Heart left ventricle (tissue), 16 donors: ENCODE measurements around the gene ABCB9. TPM values are rescaled to one million over a fixed set of nuclear protein-coding genes. Genes with fewer than 3 reads are reported as not detected.

Experiments
- ATAC-seq, 4 donors: fragments of 200-7000 bp; cut with Tn5 transposase; one replicate each; pipeline ENCODE4 v1.9.1; 2020 to 2022; ENCODE audit warnings: moderate library complexity in 4 of 4, mild to moderate bottlenecking in 3 of 4, moderate number of reproducible peaks in 1 of 4
- DNase-seq, 5 donors: peaks; one replicate each; pipeline ENCODE4 v3.0.0-alpha.2; 2020
- H3K27ac ChIP-seq, 12 donors: fragments of 200-600 bp; sonication (generic) in 4 of 12; one replicate each; pipeline versions ENCODE4 v1.5.0 to v1.8.0; 2016 to 2022; ENCODE audit warnings: mild to moderate bottlenecking in 2 of 12
- H3K27me3 ChIP-seq, 9 donors: fragments of 200-600 bp; sonication (generic) in 2 of 9; one replicate each; pipeline versions ENCODE4 v1.5.1 to v1.8.0; 2016 to 2022; ENCODE audit warnings: mild to moderate bottlenecking in 3 of 9
- H3K36me3 ChIP-seq, 9 donors: fragments of 200-600 bp; sonication (generic) in 2 of 9; one replicate each; pipeline versions ENCODE4 v1.5.0 to v1.8.0; 2018 to 2022; ENCODE audit warnings: mild to moderate bottlenecking in 2 of 9
- H3K4me1 ChIP-seq, 12 donors: fragments of 200-600 bp; sonication (generic) in 4 of 12; one replicate each; pipeline versions ENCODE4 v1.5.0 to v1.8.0; 2016 to 2022; ENCODE audit warnings: mild to moderate bottlenecking in 3 of 12
- H3K4me3 ChIP-seq, 12 donors: fragments of 200-600 bp; sonication (generic) in 4 of 12; one replicate each; pipeline versions ENCODE4 v1.5.0 to v1.8.0; 2017 to 2022; ENCODE audit warnings: mild to moderate bottlenecking in 9 of 12, moderate library complexity in 4 of 12
- H3K9me3 ChIP-seq, 12 donors: fragments of 200-600 bp; sonication (generic) in 4 of 12; one replicate each; pipeline versions ENCODE4 v1.5.0 to v1.8.0; 2016 to 2022; ENCODE audit warnings: mild to moderate bottlenecking in 1 of 12
- POLR2A ChIP-seq, 2 donors: fragments of 450-650 bp; IDR thresholded peaks; one replicate each; pipeline ENCODE4 v1.6.1; 2017; ENCODE audit warnings: antibody characterized with exemption in 2 of 2, mild to moderate bottlenecking in 2 of 2, moderate library complexity in 2 of 2
- whole genome bisulfite sequencing, 4 donors: extraction: QIAGEN DNeasy Blood & Tissue Kit in 2 of 4; methylation state at CpG; one replicate each; pipeline versions ENCODE4 v1.1.5 to v1.1.7; 2013 to 2018; 5-methylcytosine and 5-hydroxymethylcytosine counted together
- intact Hi-C, 10 donors: fragments of 100-400 bp; cut with DNase I; formaldehyde crosslinking; loops; one replicate each; pipeline versions ENCODE4 v1.11.1 to v1.14.2; 2022
- polyA plus RNA-seq, 2 donors: library from polyadenylated mRNA; stranded (reverse); fragments of 200-250 nt; gene quantifications; one replicate each; pipeline ENCODE4 v1.2.3, GENCODE V29; 2013
- total RNA-seq, 9 donors: library from RNA; depleted of rRNA in 2 of 9; stranded (reverse); fragments of >200 nt in 2 of 9; fragmentation: NEBNext Ultra II Directional in 3 of 9; extraction: Animal tissue kit (Norgen Biotek cat#: 25700) in 3 of 9; gene quantifications; one replicate each; pipeline versions ENCODE4 v1.1.0 to v1.2.4, GENCODE V29; 2016 to 2023
- TF ChIP-seq, protein P1 (sequence below), 12 donors: fragments of 200-600 bp; sonication (generic) in 4 of 12; IDR thresholded peaks; one replicate each; pipeline versions ENCODE4 v1.5.0 to v1.8.0; 2018 to 2022; ENCODE audit warnings: antibody characterized with exemption in 12 of 12, mild to moderate bottlenecking in 5 of 12
- donor health status: ischemic (EF 13 %, LVEDD 7.1; RV severe dilation, severe dysfunction).
- donor health status: healthy with polysubstance abuse.
- donor health status: DM: no; HTN: yes; CAD: no.
- donor health status: DM: no; HTN: no; CAD: no.
- donor health status: ischemic (EF 25% LVEDD 6.9; RV normal size, moderate dysfunction).
- donor health status: ischemic (EF 25% LVEDD 5.7; RV mildly dilated, moderate dysfunction).
- donor health status: healthy.
- donor health status: DM: yes; HTN: yes; CAD: no.
- donor health status: ischemic (EF 35%, LVEDD 5.7; RV mildly dilated, moderate dysfunction).
- donor health status: nonischemic (EF 11% LVEDD 7.7; RV severe dilation, severe dysfunction).
- donor health status: DM: yes; HTN: yes; CAD: no.
- donor health status: PGD.
- donor health status: ischemic (EF 29% LVEDD 5.4; RV normal size, mild dysfunction).
- donor health status: nonischemic (EF 23%, LVEDD 6.1; RV moderate dilation, normal function).

The ABCB9 gene
- total and polyA plus RNA-seq, 11 donors = 3.1 to 8.6 (median 4.6) TPM

DNA sequence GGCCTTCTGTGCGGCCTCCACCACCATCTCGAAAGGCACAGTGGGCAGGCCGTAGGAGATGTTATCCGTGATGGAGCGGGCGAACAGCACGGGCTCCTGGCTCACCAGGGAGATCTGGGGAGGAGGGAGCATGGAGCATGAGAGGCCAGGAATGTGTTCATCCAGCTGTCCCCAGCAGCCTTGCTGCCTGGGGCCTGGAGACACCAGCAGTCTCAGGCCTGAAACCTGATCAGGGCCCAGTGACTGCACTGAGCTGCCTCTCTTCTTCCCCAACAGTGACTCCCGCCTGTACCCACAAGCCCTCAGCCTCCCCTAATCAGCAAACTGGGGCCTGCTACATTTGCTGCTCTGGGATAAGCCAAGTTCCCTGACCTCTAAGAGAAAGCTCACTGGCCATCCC, 30.9 kb downstream of the ABCB9 start:
- WGBS, 4 donors = 80 to 93% (median 90%) methylated on average over 4 to 8 of the region's 8 CpGs
- H3K27me3 ChIP-seq = no peaks in the 10 kb centered on the region
- peaks cover 0 to 54% (median 11%) of the 10 kb centered on the region in 9 donors for H3K36me3 ChIP-seq
- ATAC-seq = no peak
- intact Hi-C loops = no loop called here
- TF ChIP-seq, protein P1, sequence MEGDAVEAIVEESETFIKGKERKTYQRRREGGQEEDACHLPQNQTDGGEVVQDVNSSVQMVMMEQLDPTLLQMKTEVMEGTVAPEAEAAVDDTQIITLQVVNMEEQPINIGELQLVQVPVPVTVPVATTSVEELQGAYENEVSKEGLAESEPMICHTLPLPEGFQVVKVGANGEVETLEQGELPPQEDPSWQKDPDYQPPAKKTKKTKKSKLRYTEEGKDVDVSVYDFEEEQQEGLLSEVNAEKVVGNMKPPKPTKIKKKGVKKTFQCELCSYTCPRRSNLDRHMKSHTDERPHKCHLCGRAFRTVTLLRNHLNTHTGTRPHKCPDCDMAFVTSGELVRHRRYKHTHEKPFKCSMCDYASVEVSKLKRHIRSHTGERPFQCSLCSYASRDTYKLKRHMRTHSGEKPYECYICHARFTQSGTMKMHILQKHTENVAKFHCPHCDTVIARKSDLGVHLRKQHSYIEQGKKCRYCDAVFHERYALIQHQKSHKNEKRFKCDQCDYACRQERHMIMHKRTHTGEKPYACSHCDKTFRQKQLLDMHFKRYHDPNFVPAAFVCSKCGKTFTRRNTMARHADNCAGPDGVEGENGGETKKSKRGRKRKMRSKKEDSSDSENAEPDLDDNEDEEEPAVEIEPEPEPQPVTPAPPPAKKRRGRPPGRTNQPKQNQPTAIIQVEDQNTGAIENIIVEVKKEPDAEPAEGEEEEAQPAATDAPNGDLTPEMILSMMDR (IDR thresholded peaks at IDR 0.05) = no peak
- TF ChIP-seq POLR2A (IDR thresholded peaks at IDR 0.05) = no peak
- H3K9me3 ChIP-seq = no peaks in the 10 kb centered on the region
- DNase-seq = peak in 1 of 5 donors; percentile 40
- H3K4me3 ChIP-seq = no peak overlapping the region
- no peaks in the 10 kb centered on the region for H3K4me1 ChIP-seq
- H3K27ac ChIP-seq = no peak overlapping the region

DNA sequence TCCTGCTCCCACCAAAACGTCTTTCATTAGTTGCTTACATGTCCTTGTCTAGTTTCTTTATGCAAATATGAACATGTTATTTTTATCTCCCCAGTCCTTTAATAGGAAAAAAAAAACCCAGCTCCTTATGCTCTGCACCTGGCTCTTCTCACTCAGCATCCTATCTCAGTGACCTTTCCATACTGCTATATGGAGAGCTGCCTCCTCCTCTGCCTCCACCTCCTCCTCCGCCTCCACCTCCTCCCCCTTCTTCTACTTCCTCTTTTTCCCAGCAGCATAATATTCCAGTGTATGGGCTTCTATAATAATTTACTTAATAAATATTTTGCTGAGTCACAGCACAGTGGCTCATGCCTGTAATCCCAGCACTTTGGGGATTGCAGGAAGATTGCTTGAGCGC, 31.5 kb downstream of the ABCB9 start:
- H3K27ac ChIP-seq = no peak overlapping the region
- no peaks in the 10 kb centered on the region for H3K4me1 ChIP-seq
- no peak for TF ChIP-seq POLR2A (IDR thresholded peaks at IDR 0.05)
- TF ChIP-seq, protein P1 (IDR thresholded peaks at IDR 0.05) = no peak
- 69 to 76% (median 72%) methylated on average over 3 of the region's 3 CpGs for WGBS, 4 donors
- no peaks in the 10 kb centered on the region for H3K9me3 ChIP-seq
- H3K27me3 ChIP-seq = no peaks in the 10 kb centered on the region
- DNase-seq = no peak
- ATAC-seq = no peak
- H3K36me3 ChIP-seq = peaks cover 0 to 48% (median 8%) of the 10 kb centered on the region in 9 donors
- no peak overlapping the region for H3K4me3 ChIP-seq
- intact Hi-C loops = no loop called here

DNA sequence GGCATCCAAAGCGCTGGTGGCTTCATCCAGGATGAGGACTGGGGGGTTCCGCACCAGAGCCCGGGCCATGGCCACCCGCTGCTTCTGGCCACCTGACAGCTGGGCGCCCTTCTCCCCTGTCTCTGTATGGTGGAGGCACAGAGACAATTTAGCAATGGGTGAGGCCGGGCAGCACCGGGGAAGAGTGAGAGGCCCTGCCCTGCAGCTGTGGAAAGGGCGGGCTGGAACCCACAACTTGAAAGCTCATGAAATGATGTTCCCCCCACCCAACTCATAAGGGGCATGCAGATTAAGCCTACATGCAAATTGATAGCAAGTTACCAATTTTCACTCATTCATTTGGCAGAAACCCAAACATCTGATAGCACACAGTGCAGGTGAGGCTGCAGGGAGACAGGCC, 34.1 kb downstream of the ABCB9 start:
- no peak overlapping the region for H3K4me3 ChIP-seq
- intact Hi-C loops = no loop called here
- no peaks in the 10 kb centered on the region for H3K27me3 ChIP-seq
- no peak for DNase-seq
- no peaks in the 10 kb centered on the region for H3K9me3 ChIP-seq
- no peaks in the 10 kb centered on the region for H3K4me1 ChIP-seq
- WGBS, 4 donors = 92 to 97% (median 95%) methylated on average over 8 of the region's 8 CpGs
- H3K27ac ChIP-seq = no peak overlapping the region
- H3K36me3 ChIP-seq = peaks cover 0 to 32% (median 6%) of the 10 kb centered on the region in 9 donors
- no peak for TF ChIP-seq POLR2A (IDR thresholded peaks at IDR 0.05)
- TF ChIP-seq, protein P1 (IDR thresholded peaks at IDR 0.05) = no peak
- ATAC-seq = no peak

DNA sequence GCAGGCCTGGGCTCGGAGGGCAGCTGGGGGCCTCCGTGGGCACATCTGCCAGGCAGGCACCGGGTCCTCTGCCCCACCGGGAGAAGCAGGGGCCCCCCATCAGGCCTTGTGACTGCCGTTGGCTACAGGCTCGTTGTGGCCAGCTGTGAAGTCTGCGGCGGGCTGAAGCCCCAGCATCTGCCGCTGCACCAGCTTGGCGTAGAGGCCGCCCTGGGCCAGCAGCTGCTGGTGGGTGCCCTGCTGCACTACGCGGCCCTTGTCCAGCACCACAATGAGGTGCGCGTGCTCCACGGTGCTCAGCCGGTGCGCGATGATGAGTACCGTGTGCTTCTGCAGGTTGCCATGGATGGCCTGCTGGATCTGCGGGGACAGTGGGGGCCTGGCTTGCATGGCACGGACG, 36.5 kb downstream of the ABCB9 start:
- peaks cover 0 to 27% (median 6%) of the 10 kb centered on the region in 9 donors for H3K36me3 ChIP-seq
- no peaks in the 10 kb centered on the region for H3K27me3 ChIP-seq
- 96 to 98% (median 97%) methylated on average over 14 to 23 of the region's 23 CpGs for WGBS, 4 donors
- no peak for TF ChIP-seq POLR2A (IDR thresholded peaks at IDR 0.05)
- TF ChIP-seq, protein P1 (IDR thresholded peaks at IDR 0.05) = no peak
- no peak overlapping the region for H3K27ac ChIP-seq
- intact Hi-C loops = no loop called here
- no peak overlapping the region for H3K4me3 ChIP-seq
- DNase-seq (no peak), ATAC-seq (peak in 1 of 4 donors; percentile 21)
- H3K4me1 ChIP-seq = no peaks in the 10 kb centered on the region
- H3K9me3 ChIP-seq = no peaks in the 10 kb centered on the region
